Astrocyte of the cerebellum (primary cell): ENCODE data around the gene CCDC17.

Experiments used
- DNase-seq: peaks from one replicate; pipeline ENCODE4 v3.0.0-alpha.2; 2011; ENCODE audit warnings: low read depth
- H3K4me3 ChIP-seq: 2 replicates; pipeline ENCODE4 v1.5.1; 2011; ENCODE audit warnings: mild to moderate bottlenecking, low read depth, low read length, moderate library complexity
- in situ Hi-C: cut with HindIII; loops from 2 replicates; pipeline ENCODE4 v1.10.0; 2017; ENCODE audit warnings: low sequenced_read_pairs
- TF ChIP-seq, protein P1 (sequence below): IDR thresholded peaks from 2 replicates; pipeline ENCODE4 v1.5.1; 2012; ENCODE audit warnings: low read length, low read depth, moderate library complexity, mild to moderate bottlenecking; ENCODE audit errors: missing control alignments

The CCDC17 gene

DNA sequence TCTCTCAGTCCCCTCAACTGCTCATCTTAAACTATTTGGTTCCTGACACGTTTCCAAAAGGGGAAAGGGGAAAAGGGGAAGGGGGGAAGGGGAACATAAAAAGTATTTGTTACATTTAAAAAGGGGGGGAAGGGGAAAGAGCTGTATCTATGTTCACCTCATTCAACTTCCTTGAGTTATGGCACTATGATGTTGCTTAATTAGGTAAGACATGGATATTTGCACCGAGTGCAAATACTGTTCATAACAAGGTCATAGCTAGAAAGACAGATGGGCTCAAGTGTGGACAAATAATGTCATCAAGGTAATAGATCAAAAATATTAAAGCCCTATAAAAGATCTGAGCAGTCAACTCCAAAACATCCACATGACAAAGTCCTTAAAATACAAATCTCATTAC lies 36.5 kb upstream of the CCDC17 start:
- TF ChIP-seq, protein P1, sequence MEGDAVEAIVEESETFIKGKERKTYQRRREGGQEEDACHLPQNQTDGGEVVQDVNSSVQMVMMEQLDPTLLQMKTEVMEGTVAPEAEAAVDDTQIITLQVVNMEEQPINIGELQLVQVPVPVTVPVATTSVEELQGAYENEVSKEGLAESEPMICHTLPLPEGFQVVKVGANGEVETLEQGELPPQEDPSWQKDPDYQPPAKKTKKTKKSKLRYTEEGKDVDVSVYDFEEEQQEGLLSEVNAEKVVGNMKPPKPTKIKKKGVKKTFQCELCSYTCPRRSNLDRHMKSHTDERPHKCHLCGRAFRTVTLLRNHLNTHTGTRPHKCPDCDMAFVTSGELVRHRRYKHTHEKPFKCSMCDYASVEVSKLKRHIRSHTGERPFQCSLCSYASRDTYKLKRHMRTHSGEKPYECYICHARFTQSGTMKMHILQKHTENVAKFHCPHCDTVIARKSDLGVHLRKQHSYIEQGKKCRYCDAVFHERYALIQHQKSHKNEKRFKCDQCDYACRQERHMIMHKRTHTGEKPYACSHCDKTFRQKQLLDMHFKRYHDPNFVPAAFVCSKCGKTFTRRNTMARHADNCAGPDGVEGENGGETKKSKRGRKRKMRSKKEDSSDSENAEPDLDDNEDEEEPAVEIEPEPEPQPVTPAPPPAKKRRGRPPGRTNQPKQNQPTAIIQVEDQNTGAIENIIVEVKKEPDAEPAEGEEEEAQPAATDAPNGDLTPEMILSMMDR = no peak
- no peak for DNase-seq
- in situ Hi-C loops = no loop called here
- no peak overlapping the region for H3K4me3 ChIP-seq

DNA sequence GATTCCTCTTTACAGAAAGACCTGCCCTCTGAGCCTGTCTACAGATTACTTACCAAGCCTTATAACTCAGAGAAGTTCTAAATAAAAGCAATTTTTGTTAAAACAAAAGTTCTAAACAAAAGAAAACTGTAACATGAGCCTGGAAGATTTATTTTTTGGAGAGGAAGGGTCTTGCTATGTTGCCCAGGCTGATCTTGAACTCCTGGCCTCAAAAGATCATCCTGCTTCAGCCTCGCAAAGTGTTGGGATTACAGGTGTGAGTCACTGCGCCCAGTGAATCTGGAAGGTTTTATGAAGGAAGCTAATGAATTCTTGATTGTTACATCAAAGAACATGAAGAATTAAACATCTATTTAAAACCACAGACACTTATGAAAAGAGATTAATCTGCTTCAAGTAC lies 35.4 kb upstream of the CCDC17 start:
- in situ Hi-C loops = no loop called here
- TF ChIP-seq, protein P1 = no peak
- H3K4me3 ChIP-seq = no peak overlapping the region
- DNase-seq = no peak

DNA sequence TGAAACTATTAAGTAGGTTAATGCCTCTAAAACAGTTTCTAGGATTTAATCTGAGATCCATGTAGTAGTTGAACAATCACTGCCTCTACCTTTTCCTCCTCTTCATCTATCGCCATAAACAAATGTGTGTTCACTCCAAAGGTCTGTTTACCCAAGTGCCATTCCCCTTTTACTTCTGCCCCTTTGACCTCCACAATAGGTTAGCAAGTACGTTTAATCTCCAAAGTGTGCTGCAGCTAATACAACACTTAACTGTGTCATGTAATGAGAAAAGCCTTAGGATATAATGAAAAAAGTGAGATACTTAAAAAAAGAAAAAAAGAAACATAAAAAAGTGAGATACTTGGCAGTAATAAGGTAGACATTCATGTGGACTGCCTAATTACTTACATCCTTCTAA lies 34.3 kb upstream of the CCDC17 start:
- TF ChIP-seq, protein P1 = no peak
- in situ Hi-C loops = no loop called here
- DNase-seq = no peak
- H3K4me3 ChIP-seq = no peak overlapping the region

DNA sequence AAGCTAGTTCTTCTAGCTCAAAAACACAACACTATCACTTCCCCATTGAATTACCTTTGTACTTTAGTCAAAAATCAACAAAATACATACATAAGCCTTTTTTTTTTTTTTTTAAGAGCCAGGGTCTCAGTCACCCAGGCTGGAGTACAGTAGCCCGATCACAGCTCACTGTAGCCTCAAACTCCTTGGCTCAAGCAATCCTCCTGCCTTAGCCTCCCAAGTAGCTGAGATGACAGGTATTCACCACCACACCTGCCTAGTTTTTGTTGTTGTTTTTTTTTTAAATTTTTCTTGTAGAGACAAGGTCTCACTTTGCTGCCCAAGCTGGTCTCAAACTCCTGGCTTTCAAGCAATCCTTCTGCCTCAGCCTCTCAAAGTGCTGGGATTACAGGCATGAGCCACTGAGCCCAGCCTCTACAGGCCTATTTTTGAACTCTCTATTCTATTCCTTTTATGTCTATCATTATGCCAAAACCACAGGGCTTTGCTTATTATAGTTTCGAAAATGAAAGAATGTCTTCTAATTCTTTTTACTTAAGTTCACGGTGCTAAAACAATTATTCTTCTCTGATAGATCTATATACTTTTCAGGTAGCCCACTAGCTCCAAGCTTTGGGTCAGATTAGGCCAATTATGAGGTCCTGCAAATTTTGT lies 32.8 kb upstream of the CCDC17 start:
- in situ Hi-C loops = no loop called here
- TF ChIP-seq, protein P1 = no peak
- DNase-seq = no peak
- H3K4me3 ChIP-seq = no peak overlapping the region

DNA sequence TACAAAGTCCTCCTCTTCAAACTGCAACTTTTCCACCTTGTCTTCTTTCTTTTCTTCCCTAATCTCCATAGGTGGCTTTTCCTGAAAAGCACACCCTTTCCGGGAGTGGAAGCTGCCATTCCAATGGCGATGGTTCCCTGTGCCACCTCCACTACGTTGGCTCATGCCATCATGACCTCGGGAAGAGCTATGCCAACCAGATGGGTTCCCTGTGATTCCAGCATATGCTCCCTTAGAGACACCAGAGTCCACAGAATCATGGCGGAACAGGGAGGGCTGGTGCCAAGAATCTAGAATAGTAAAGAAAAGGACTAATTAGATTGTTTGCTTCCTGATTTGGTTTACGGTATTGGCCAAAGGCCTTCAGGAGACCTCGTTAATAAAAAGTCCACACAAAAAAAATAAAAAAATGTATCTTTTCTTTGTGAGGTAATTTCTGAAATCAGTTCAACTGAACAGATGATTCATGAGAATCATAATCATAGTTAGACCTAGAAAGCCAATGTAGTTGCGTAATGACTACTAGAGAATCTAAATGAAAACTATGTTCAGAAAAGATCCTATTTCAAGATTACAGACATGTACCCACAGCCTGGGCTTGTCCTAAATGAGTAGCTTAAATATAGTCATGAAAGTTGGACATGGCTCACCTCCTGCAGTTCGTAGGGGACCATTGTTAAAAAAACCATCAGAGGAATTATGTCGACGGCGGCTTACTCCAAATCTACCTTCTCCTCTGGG lies 30.9 kb upstream of the CCDC17 start:
- no peak overlapping the region for H3K4me3 ChIP-seq
- in situ Hi-C loops = no loop called here
- TF ChIP-seq, protein P1 = no peak
- DNase-seq = no peak

DNA sequence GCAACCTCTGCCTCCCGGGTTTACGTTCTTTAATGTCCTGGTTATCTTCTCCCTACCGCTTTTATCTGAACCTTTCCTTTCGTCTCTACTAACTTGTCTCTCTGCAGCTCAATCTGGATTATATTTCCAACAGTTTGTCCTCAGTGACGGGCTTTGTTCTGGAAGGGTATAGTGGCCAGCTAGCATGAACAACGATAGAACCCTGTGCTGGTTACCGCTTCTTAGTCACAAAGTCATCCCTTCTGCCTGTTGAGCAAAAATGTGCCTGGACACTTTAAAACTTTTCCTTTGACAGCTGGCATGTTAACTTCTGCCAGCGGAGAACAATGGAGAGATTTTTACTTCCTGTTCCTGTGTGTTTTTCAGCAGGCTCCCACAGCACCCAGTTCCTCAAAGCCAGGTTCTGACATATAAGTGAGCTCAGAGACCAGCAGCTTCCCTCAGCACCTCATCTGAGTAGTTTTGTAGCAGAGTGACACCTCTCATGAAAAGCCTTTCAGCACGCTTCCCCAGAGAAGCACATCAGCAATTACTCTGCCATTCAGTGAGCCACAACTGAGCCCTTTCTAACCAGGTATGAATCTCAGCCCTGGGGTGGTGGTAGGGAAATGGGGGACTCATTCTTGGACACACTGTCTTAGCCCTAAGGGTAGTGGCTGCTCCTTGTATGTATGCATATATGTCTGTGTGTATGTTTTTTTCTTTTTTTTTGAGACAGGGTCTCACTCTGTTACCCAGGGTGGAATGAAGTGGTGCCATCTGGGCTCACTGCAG lies 23.6 kb upstream of the CCDC17 start:
- TF ChIP-seq, protein P1 = no peak
- H3K4me3 ChIP-seq = no peak overlapping the region
- in situ Hi-C loops = no loop called here
- no peak for DNase-seq
